Neural cell (in vitro differentiated cells): Measurements from ENCODE around the gene RANBP1.

Experiments
- EP300 ChIP-seq: fragments of 450-650 bp; conservative IDR thresholded peaks from 2 replicates; pipeline ENCODE4 v1.6.1; 2014; ENCODE audit warnings: antibody characterized with exemption, mild to moderate bottlenecking, moderate library complexity; ENCODE audit not compliant: poor library complexity, severe bottlenecking
- EZH2 ChIP-seq: fragments of 200-600, 300-800 bp; shearing (Covaris generic), sonication (generic); IDR thresholded peaks from 2 replicates; pipeline ENCODE4 v1.6.1; 2014; ENCODE audit warnings: antibody characterized with exemption, low read length, borderline replicate concordance, mild to moderate bottlenecking; ENCODE audit not compliant: insufficient read depth, poor library complexity, severe bottlenecking
- POLR2AphosphoS5 ChIP-seq: IDR thresholded peaks from 2 replicates; pipeline ENCODE4 v1.6.1; 2012
- SMC3 ChIP-seq: fragments of 450-650 bp; conservative IDR thresholded peaks from 2 replicates; pipeline ENCODE4 v1.6.1; 2014; ENCODE audit warnings: antibody characterized with exemption, mild to moderate bottlenecking, moderate library complexity; ENCODE audit not compliant: poor library complexity
- TAF1 ChIP-seq: IDR thresholded peaks from 2 replicates; pipeline ENCODE4 v1.6.1; 2012; ENCODE audit warnings: low read depth
- TF ChIP-seq, protein P1 (sequence below): fragments of 450-650 bp; IDR thresholded peaks from 2 replicates; pipeline ENCODE4 v1.5.1; 2014; ENCODE audit warnings: antibody characterized with exemption, mild to moderate bottlenecking, moderate library complexity; ENCODE audit not compliant: poor library complexity, severe bottlenecking

DNA sequence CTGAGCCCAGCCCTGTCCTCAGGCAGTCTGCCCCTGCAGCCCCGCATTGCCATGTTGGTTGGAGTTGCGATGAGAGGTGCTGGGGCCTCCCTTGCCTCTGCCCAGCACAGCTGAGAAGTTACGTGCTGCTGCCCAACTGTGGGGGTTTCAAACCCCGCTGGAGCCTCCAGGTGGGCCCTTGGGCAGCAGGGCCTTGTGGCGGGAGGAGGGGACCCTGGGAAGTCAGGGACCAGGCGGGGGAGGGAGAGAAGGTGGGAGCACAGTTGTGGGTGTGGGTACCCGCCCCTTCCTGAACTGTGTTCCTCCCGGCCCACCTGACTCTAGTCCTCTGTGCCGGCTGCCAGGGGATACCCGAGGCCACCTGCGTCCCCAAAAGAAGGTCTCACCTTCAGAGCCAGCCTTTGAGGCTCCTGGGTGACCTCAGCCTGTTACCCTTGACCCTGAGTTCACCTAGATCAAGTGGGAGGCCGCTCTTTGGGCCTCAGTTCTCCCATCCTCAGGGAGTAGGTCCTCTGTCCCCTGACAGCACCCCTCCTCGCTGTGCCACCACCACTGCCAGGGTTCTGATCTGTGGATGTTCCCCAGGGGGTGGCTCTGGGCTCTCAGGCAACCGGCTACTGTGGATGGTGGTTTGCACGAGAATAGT, 42.6 kb downstream of the RANBP1 start:
- TF ChIP-seq EP300 (no peak), EZH2 (no peak), POLR2AphosphoS5 (no peak), SMC3 (no peak), TAF1 (no peak)
- TF ChIP-seq, protein P1, sequence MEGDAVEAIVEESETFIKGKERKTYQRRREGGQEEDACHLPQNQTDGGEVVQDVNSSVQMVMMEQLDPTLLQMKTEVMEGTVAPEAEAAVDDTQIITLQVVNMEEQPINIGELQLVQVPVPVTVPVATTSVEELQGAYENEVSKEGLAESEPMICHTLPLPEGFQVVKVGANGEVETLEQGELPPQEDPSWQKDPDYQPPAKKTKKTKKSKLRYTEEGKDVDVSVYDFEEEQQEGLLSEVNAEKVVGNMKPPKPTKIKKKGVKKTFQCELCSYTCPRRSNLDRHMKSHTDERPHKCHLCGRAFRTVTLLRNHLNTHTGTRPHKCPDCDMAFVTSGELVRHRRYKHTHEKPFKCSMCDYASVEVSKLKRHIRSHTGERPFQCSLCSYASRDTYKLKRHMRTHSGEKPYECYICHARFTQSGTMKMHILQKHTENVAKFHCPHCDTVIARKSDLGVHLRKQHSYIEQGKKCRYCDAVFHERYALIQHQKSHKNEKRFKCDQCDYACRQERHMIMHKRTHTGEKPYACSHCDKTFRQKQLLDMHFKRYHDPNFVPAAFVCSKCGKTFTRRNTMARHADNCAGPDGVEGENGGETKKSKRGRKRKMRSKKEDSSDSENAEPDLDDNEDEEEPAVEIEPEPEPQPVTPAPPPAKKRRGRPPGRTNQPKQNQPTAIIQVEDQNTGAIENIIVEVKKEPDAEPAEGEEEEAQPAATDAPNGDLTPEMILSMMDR = no peak
